AG09319 (cell line): ENCODE results near the gene CPM.
"Not testable (repeated sequence)": the region's sequence is repeated elsewhere in the genome, so short reads cannot be mapped to it uniquely, and the experiment has no call there.

ENCODE experiments used
- DNase-seq: peaks from one replicate; pipeline ENCODE4 v3.0.0-alpha.2; 2010; ENCODE audit warnings: low read depth; ENCODE audit errors: extremely low read depth
- TF ChIP-seq, protein P1 (sequence below): IDR thresholded peaks from 2 replicates; pipeline ENCODE4 v1.5.1; 2011; ENCODE audit warnings: low read depth, mild to moderate bottlenecking, inconsistent platforms, low read length, moderate library complexity

Gene CPM

DNA sequence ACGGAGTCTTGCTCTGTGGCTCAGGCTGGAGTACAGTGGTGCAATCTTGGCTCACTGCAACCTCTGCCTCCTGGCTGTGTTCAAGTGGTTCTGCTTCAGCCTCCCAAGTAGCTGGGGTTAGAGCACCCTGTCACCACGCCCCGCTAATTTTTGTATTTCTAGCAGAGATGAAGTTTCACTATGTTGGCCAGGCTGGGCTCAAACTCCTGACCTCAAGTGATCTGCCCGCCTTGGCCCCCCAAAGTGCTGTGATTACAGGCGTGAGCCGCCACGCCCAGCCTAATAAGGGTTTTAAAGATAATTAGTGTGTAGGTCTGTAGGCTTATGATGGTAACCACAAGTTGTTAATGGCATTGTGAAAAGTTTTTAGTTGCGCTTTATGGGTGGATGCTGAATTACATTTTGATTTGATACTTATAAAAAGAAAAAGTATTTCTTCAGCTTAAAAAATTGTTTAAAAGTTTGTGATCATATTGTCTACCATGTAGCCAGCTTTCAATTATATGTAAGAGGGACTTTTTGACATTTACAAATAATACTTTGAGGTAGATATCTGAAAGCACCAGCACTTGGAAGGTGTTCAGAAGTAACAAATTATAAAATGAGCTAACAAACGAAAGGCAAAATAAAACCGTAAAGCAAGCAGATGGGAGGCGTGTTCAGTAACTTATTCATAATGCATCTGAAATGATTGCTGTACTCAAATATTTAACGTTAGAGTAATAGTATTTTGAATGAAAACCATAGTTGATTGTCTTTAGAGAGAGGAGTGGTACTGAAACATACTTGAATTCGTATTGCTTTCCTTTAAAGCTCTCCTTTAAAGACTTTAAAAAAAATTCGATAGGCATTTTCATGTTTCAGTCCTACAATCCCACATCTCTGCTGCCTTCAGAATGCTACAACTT lies 87.9 kb downstream of the CPM start:
- TF ChIP-seq, protein P1, sequence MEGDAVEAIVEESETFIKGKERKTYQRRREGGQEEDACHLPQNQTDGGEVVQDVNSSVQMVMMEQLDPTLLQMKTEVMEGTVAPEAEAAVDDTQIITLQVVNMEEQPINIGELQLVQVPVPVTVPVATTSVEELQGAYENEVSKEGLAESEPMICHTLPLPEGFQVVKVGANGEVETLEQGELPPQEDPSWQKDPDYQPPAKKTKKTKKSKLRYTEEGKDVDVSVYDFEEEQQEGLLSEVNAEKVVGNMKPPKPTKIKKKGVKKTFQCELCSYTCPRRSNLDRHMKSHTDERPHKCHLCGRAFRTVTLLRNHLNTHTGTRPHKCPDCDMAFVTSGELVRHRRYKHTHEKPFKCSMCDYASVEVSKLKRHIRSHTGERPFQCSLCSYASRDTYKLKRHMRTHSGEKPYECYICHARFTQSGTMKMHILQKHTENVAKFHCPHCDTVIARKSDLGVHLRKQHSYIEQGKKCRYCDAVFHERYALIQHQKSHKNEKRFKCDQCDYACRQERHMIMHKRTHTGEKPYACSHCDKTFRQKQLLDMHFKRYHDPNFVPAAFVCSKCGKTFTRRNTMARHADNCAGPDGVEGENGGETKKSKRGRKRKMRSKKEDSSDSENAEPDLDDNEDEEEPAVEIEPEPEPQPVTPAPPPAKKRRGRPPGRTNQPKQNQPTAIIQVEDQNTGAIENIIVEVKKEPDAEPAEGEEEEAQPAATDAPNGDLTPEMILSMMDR, result no peak
- DNase-seq, result no peak

DNA sequence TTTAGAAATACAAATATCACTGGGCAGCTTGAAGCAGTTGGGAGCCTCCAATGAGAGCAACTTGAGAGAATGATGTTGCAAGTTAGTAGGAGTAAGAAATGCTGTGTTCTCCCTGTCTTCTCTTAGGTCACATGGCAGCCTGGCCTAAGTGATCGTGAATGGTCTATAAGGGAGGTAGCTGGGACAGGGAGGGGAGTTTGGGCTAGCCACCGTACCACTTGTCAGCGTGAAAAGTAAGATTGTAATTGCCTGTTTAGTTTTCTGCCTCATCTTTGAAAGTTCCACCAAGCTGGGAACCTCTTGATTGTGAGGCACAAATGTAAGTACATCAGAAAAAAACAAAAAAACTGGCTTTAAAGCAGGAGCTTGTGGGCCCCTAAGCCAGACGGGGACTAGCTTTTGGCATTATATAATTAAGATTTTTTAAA lies 88.6 kb downstream of the CPM start:
- TF ChIP-seq, protein P1, result no peak
- no peak for DNase-seq

DNA sequence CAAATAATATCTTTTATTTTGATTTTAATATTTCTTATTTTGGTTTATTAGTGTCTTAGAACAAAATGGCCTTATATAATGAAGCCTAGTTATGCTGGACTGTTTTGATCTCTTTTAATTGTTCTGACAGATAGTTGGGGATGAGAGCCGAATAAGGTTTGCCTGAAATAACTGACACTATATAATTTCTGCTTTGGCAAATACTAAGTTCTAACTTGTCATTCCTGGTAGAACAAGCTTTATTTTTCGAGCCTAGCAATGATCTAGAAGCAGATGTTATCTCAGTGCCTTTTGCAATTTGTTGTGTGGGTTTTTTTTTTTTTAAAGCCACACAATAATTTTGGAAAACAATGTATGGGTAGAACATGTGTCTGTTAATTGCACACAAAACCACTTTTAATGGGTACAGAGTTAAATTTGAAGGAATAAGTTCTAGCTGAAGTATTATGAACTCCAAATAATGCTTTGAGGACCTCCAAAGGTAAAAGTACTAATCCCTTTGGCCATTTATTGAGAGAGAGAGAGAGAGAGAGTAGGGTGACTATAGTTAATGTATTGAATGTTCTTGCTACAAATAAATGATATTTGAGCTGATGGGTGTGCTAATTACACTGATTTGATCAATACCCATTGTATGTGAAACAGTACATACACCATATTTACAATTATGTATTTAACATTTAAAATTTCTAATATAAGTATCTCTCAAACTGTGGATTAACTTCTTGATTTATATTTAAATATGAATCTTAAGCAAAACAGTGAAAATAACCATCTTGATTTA lies 90.0 kb downstream of the CPM start:
- TF ChIP-seq, protein P1, result no peak
- DNase-seq, result no peak

DNA sequence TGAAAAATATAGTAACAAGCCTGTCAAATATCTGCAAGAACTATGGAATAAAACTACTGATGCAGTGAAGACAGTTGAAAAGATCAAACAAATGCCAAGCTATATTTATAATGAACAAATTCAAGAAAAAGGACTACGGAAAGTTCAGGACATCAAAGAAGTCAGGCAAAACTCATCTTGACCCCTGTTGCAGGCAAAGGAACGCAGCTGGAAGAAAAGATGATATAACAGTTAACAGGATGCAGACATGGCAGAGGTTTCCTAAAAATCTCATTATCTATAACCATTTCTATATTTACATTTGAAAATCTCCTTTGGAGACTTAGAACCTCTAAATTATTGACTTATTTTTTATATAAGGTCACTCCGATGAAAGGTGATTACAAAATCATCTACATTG lies 90.8 kb downstream of the CPM start:
- TF ChIP-seq, protein P1, result no peak
- no peak for DNase-seq

DNA sequence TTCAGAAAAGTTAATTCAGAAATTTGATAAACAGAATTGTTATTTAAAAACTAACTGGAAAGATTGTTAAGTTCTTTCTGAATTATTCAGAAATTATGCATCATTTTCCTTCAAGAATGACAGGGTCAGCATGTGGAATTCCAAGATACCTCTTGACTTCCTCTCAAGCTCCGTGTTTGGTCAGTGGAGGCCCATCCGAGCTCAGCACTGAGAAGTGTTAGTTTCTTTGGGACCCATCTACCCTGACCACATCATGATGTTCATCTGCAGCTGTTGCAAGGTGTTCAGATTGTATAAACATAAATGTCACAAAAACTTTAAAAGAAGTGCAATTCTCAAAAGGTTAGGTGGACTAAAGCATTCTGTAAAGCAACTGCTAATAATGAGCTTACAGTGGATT lies 91.3 kb downstream of the CPM start:
- TF ChIP-seq, protein P1, result no peak
- DNase-seq, result no peak

DNA sequence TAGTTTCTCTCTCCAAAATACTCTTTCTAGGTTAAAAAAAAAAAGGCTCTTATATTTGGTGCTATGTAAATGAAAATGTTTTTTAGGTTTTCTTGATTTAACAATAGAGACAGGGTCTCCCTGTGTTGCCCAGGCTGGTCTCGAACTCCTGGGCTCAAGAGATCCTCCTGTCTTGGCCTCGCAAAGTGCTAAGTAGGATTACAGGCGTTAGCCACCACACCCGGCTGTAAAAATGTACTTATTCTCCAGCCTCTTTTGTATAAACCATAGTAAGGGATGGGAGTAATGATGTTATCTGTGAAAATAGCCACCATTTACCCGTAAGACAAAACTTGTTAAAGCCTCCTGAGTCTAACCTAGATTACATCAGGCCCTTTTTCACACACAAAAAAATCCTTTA lies 91.8 kb downstream of the CPM start:
- not testable (repeated sequence) for DNase-seq

DNA sequence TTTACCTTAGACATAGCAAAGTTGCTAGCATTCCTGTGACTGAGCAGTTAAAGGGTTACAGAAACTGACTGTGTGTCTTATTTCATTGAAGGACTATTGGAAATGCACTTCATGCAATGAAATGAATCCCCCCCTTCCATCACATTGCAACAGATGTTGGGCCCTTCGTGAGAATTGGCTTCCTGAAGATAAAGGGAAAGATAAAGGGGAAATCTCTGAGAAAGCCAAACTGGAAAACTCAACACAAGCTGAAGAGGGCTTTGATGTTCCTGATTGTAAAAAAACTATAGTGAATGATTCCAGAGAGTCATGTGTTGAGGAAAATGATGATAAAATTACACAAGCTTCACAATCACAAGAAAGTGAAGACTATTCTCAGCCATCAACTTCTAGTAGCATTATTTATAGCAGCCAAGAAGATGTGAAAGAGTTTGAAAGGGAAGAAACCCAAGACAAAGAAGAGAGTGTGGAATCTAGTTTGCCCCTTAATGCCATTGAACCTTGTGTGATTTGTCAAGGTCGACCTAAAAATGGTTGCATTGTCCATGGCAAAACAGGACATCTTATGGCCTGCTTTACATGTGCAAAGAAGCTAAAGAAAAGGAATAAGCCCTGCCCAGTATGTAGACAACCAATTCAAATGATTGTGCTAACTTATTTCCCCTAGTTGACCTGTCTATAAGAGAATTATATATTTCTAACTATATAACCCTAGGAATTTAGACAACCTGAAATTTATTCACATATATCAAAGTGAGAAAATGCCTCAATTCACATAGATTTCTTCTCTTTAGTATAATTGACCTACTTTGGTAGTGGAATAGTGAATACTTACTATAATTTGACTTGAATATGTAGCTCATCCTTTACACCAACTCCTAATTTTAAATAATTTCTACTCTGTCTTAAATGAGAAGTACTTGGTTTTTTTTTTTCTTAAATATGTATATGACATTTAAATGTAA lies 93.5 kb downstream of the CPM start:
- TF ChIP-seq, protein P1, result no peak
- DNase-seq, result no peak
